Naive B cell (primary cell): ENCODE measurements around the gene AP3S2. TPM values are rescaled to one million over a fixed set of nuclear protein-coding genes. Genes with fewer than 3 reads are reported as not detected.

Source experiments
- ATAC-seq, 2 donors: fragments of 150-1000 bp; cut with Tn5 transposase; 2 replicates each; pipeline ENCODE4 v1.10.0; 2021; ENCODE audit warnings: low read depth in 2 of 2, mild to moderate bottlenecking in 2 of 2, moderate library complexity in 2 of 2
- DNase-seq: peaks from one replicate; pipeline ENCODE4 v3.0.0; 2022
- H3K27ac Mint-ChIP-seq, 6 donors: one replicate each; pipeline ENCODE4 v1.8.0; 2020 to 2022; ENCODE audit warnings: mild to moderate bottlenecking in 6 of 6, mixed read lengths in 6 of 6, moderate library complexity in 5 of 6, inconsistent platforms in 2 of 6
- H3K27me3 Mint-ChIP-seq, 3 donors: one replicate each; pipeline ENCODE4 v1.8.0; 2021 to 2022; ENCODE audit warnings: mixed read lengths in 3 of 3, mild to moderate bottlenecking in 1 of 3
- H3K36me3 Mint-ChIP-seq, 2 donors: one replicate each; pipeline ENCODE4 v1.8.0; 2020 to 2022; ENCODE audit warnings: mixed read lengths in 2 of 2, inconsistent platforms in 1 of 2, mild to moderate bottlenecking in 1 of 2
- H3K4me1 Mint-ChIP-seq, 3 donors: one replicate each; pipeline ENCODE4 v1.8.0; 2020 to 2022; ENCODE audit warnings: mixed read lengths in 3 of 3, inconsistent platforms in 1 of 3, mild to moderate bottlenecking in 1 of 3, moderate library complexity in 1 of 3
- H3K4me3 Mint-ChIP-seq, 8 donors: one replicate each; pipeline ENCODE4 v1.8.0; 2020 to 2022; ENCODE audit warnings: mild to moderate bottlenecking in 8 of 8, mixed read lengths in 8 of 8, moderate library complexity in 8 of 8, inconsistent platforms in 2 of 8
- H3K9me3 Mint-ChIP-seq, 7 donors: one replicate each; pipeline ENCODE4 v1.8.0; 2020 to 2022; ENCODE audit warnings: mixed read lengths in 7 of 7, mild to moderate bottlenecking in 5 of 7, inconsistent platforms in 2 of 7, moderate library complexity in 1 of 7
- polyA plus RNA-seq, 6 donors: library from polyadenylated mRNA; unstranded; fragments of 300-500 nt; fragmentation: Illumina TruSeq; gene quantifications; one replicate each; pipeline ENCODE4 v1.2.3, GENCODE V29; 2021; ENCODE audit warnings: low read depth in 6 of 6

Gene AP3S2
- polyA plus RNA-seq, 6 donors from 2014 or later = 19.3 to 40.9 (median 35.9) TPM

GRCh38 chr15:89833966-89834365, 59.8 kb downstream of the AP3S2 start:
- no peak for DNase-seq
- no peak overlapping the region for H3K27ac Mint-ChIP-seq
- peaks cover 4 to 36% of the 10 kb centered on the region in 2 donors for H3K36me3 Mint-ChIP-seq
- ATAC-seq = no peak
- no peak overlapping the region for H3K4me3 Mint-ChIP-seq
- H3K27me3 Mint-ChIP-seq = no peaks in the 10 kb centered on the region
- H3K4me1 Mint-ChIP-seq = peaks cover 2 to 5% (median 4%) of the 10 kb centered on the region in 3 donors
- no peaks in the 10 kb centered on the region for H3K9me3 Mint-ChIP-seq

- Mint-ChIP-seq H3K4me1 (peaks cover 6 to 10% (median 9%) of the 10 kb centered on the region in 3 donors), H3K9me3 (no peaks in the 10 kb centered on the region), H3K4me3 (no peak overlapping the region), H3K36me3 (peaks cover 4 to 23% of the 10 kb centered on the region in 2 donors), H3K27me3 (no peaks in the 10 kb centered on the region), H3K27ac (no peak overlapping the region)
- ATAC-seq (no peak), DNase-seq (no peak)
Measured at GRCh38 chr15:89830639-89831038, 63.2 kb downstream of the AP3S2 start.

DNA sequence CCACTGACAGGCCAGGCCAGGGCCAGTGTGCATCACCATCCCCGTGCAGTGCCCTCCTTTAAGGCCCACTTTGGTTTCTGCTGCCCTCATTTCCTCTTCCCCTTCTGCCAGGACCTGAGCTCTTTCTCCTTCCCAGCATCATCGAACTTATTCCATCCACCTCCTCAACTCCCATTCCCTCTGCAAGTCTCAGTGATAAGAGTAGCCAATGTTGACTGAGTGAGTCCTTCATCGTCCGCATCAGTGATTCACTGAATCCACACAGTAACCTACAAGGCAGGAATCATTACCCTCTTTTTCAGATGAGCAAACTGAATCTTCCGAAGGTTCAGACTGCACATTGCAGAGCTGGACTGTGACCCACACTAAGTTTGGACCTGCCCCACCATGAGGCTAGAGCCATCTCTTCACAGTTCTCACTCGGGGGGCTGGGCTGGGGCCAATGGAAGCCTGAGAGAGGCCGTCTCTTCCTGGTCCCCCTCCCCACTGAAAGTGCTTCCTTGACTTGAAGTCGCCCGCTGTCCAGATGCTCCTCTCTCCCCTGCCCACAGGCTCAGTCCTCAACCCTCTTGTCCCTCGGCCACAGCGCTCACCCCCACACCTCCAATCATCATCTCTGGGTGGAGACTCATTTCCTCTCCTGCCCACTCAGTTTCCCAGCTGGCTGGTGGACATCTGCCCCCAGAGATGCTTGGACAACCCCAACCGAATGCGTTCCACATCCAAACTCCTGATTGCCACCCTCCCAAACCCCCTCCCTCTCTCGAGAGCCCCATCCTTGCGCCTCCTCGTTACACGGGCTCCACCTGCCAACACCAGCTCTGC, 64.0 kb downstream of the AP3S2 start:
- H3K36me3 Mint-ChIP-seq = peaks cover 4 to 15% of the 10 kb centered on the region in 2 donors
- ATAC-seq = no peak
- peak overlapping the region in 2 of 6 donors; percentile 54 to 60 for H3K27ac Mint-ChIP-seq
- no peak for DNase-seq
- peaks cover 0 to 5% (median 0%) of the 10 kb centered on the region in 3 donors for H3K27me3 Mint-ChIP-seq
- H3K4me1 Mint-ChIP-seq = peaks cover 14 to 17% (median 17%) of the 10 kb centered on the region in 3 donors
- peak overlapping the region in 1 of 8 donors; percentile 24 for H3K4me3 Mint-ChIP-seq
- no peaks in the 10 kb centered on the region for H3K9me3 Mint-ChIP-seq

GRCh38 chr15:89829161-89829560, 64.6 kb downstream of the AP3S2 start:
- H3K36me3 Mint-ChIP-seq = peaks cover 4 to 11% of the 10 kb centered on the region in 2 donors
- DNase-seq (no peak), ATAC-seq (no peak)
- peaks cover 14 to 17% (median 17%) of the 10 kb centered on the region in 3 donors for H3K4me1 Mint-ChIP-seq
- H3K9me3 Mint-ChIP-seq = no peaks in the 10 kb centered on the region
- H3K27me3 Mint-ChIP-seq = peaks cover 0 to 5% (median under 1%) of the 10 kb centered on the region in 3 donors
- no peak overlapping the region for H3K27ac Mint-ChIP-seq
- peak overlapping the region in 1 of 8 donors; percentile 24 for H3K4me3 Mint-ChIP-seq

DNA sequence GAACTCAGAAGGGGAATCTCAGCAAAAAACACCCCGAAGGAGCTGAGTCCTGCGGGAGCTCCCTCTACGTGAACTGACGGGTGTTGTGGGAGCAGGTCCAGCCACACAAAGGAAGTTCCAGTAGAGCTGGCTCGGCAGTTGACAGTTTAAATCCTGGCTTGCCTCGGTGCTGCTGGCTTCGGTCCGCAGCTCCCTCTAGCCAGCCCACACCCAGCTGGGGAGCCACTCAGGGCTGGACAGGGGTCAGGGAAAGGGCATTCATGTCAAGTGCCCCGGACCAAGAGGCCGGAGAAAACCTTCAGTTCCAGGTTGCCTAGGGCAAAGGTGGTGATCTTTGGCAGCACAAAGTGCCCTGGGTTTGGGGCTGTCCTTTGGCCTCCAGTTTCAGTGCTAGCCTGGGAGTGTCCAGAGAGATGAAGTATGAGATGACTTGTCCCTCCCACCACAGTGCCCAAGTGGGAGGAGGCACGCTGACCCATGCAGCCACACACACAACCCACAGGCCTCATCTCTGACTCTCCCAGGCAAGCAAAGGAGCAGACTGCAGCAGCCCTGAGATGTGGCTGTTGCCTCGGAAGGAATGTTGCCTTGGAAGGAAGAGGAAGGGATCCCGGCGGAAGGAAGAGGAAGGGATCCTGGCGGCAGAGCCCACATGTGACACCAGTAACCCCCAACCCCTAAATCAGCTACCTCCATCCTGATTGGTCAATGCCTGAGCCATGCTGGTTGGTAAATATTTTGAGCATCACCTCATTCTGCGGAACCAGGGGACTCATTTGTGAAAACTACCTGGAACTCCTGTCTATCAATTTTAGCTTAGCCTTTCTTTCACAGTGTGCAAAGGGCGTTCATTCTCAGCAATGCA, 65.3 kb downstream of the AP3S2 start:
- H3K27ac Mint-ChIP-seq = peak overlapping the region in 1 of 6 donors; percentile 11
- H3K27me3 Mint-ChIP-seq = peaks cover 0 to 7% (median 5%) of the 10 kb centered on the region in 3 donors
- H3K9me3 Mint-ChIP-seq = no peaks in the 10 kb centered on the region
- ATAC-seq (no peak), DNase-seq (no peak)
- H3K4me1 Mint-ChIP-seq = peaks cover 14 to 17% (median 17%) of the 10 kb centered on the region in 3 donors
- no peak overlapping the region for H3K4me3 Mint-ChIP-seq
- H3K36me3 Mint-ChIP-seq = peaks cover 0 to 5% of the 10 kb centered on the region in 2 donors

DNA sequence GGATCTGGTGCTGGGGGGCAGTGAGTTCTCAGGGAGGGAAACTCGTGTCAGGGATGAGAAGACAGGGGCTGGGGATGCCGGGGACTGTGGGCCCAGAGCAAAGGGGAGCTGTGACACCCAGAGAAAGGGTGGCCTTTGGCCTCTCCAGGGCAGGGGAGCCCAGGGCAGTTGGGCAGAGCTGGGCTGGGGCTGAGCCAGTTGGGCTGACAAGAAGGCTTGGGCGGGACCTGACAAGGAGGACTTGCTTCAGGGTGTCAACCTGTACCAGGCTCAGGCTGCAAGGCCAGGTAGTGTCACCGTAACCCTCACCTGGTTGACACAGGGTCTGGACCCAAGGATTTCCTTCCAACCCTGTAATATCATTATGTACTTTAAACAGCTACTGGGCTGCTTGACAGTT, 66.0 kb downstream of the AP3S2 start:
- Mint-ChIP-seq H3K27me3 (peaks cover 1 to 7% (median 5%) of the 10 kb centered on the region in 3 donors), H3K9me3 (no peaks in the 10 kb centered on the region), H3K27ac (peak overlapping the region in 2 of 6 donors; percentile 11 to 76), H3K4me3 (no peak overlapping the region), H3K36me3 (no peaks in the 10 kb centered on the region), H3K4me1 (peaks cover 14 to 17% (median 17%) of the 10 kb centered on the region in 3 donors)
- ATAC-seq (no peak), DNase-seq (no peak)

DNA sequence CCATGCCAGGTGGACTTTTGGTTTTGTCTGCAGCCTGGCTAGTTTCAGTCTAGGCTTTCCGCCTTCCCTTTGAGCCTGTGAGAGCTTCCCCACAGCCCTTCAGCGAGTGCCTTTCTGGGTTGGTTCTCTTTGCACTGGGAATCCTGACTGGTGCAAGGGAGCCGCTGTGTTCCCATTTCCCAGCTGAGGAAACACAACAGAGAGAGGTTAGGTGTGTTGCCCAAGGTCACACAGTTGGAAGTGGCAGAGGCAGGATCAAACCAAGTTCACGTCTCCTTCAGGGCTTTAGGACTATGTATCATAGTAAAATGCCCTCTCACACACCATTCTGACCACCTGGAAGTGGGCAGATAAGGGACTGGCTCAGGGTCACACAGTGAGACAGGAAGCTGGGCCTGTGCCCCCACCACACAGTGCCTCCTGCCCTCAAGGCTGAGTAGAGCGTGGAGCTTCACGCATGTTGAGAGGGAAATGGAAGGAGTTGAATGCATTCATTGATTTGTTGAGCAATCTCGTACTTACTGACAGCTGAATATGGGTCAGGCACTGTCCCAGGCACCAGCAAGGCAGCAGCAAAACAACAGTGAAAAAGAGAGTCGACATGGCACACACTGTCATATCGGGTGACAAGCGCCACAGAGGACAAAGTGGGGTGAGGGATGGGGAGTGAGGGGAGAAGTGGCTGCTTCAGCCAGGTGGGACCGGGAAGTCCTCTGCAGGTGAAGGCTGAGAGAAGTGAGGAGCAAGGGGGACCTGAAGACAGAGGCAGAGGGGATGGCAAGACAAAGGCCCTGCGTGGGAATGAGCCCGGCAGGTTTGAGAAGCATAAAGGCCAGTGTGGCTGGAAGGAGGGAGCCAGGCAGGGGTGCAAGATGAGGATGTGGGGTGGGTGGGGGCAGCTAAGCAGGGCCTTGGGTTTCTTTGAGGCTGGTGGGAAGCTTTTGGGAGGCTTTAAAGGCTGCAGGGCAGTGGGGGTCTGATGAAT, 66.8 kb downstream of the AP3S2 start:
- no peak overlapping the region for H3K4me3 Mint-ChIP-seq
- H3K27ac Mint-ChIP-seq = peak overlapping the region in 2 of 6 donors; percentile 54 to 76
- DNase-seq (no peak), ATAC-seq (no peak)
- no peaks in the 10 kb centered on the region for H3K9me3 Mint-ChIP-seq
- H3K36me3 Mint-ChIP-seq = no peaks in the 10 kb centered on the region
- H3K27me3 Mint-ChIP-seq = peaks cover 10 to 14% (median 10%) of the 10 kb centered on the region in 3 donors
- H3K4me1 Mint-ChIP-seq = peaks cover 14 to 22% (median 17%) of the 10 kb centered on the region in 3 donors

DNA sequence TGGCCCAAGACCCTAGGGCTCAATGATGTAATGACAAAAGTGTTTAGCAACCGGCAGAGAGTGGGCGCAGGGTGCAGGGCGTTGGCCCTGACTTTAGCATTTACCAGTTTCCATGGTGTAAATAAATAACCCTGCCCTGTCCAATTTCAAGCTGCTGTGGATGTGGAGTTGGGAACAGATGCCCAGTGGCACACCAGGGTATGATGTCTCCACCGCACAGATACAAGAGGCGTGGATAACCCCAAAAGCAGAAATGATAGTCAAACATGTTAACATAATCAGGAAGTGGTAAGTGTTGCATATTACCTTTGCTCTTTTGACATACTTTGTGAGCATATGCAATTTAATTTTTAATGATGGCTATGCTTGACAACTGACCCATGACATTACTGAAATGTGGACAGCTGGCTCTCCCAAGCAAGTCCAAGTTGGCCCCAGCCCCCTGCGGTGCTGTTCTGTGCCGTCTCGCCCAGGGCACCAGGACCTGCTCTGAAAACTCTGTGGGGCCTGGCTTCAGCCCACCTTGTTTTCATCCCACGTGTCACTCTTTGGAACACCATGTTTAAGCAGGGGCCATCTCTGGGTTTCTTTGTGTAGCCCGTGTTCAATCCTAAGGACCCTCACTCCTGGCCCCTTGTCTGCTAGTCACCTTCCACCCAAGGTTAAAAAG, 68.4 kb downstream of the AP3S2 start:
- Mint-ChIP-seq H3K4me3 (no peak overlapping the region), H3K4me1 (peaks cover 13 to 22% (median 16%) of the 10 kb centered on the region in 3 donors), H3K27me3 (peaks cover 12 to 27% (median 23%) of the 10 kb centered on the region in 3 donors), H3K9me3 (no peaks in the 10 kb centered on the region), H3K27ac (peak overlapping the region in 3 of 6 donors; percentile 27 to 71 (median 35)), H3K36me3 (no peaks in the 10 kb centered on the region)
- no peak for DNase-seq
- ATAC-seq = peak; percentile 70 to 83

DNA sequence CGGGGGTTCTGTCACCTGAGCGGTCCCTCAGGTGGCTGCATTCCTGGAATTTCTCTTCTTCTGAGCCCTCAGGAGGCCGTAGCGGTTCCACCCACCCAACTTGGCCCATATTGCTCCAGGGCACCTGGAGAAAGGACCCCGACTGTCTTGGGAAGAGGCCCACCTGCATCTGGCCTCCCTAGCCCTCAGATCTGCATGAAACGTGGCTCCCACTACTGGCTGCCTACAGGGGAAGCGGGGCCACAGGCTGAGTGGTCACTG, 69.3 kb downstream of the AP3S2 start:
- Mint-ChIP-seq H3K4me3 (no peak overlapping the region), H3K27me3 (peaks cover 12 to 28% (median 23%) of the 10 kb centered on the region in 3 donors), H3K4me1 (peaks cover 10 to 22% (median 13%) of the 10 kb centered on the region in 3 donors), H3K9me3 (no peaks in the 10 kb centered on the region), H3K36me3 (no peaks in the 10 kb centered on the region), H3K27ac (no peak overlapping the region)
- DNase-seq (no peak), ATAC-seq (no peak)

GRCh38 chr15:89823836-89824606, 69.8 kb downstream of the AP3S2 start:
- Mint-ChIP-seq H3K27me3 (peaks cover 12 to 28% (median 23%) of the 10 kb centered on the region in 3 donors), H3K4me1 (peaks cover 10 to 22% (median 13%) of the 10 kb centered on the region in 3 donors), H3K36me3 (no peaks in the 10 kb centered on the region), H3K9me3 (no peaks in the 10 kb centered on the region), H3K4me3 (no peak overlapping the region), H3K27ac (peak overlapping the region in 2 of 6 donors; percentile 45 to 59)
- DNase-seq (no peak), ATAC-seq (no peak)

DNA sequence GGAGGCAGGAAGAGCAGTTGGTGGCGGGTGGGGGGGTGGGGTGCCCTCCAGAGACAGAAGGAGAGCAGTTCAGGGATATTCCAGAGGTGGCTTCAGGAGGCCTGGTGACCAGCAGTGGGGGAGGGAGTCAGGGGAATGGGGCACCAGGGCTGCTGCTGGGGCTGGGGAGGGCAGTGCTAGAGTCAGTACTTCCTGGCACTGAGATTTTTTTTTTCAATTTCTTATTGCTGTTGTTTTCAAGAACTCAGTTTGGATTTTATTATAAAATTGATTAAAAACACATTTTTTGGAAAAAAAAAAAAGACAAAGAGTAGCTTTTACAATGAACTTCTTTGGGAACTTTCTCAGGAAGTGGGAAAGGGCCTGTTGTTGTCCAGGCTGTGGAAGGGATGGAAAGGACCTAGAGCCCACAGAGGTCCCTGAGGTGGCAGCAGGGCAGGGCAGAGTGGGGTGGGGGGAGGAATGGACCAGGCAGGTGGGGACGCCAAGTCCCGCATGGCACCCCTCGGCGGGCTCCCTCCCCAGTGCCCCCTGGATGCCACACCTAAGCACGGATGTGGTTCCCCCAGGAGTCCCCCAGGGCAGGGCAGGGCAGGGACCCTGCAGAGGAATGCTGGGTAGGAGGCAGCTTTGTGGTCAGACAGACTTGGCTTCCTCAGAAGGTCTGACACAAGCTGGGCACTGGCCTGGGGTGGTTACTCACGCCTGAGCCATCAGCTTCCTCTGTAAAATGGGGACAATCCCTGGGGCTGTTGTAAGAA, 70.7 kb downstream of the AP3S2 start:
- H3K4me1 Mint-ChIP-seq = peaks cover 10 to 22% (median 13%) of the 10 kb centered on the region in 3 donors
- H3K36me3 Mint-ChIP-seq = no peaks in the 10 kb centered on the region
- H3K27me3 Mint-ChIP-seq = peaks cover 15 to 30% (median 25%) of the 10 kb centered on the region in 3 donors
- no peak overlapping the region for H3K4me3 Mint-ChIP-seq
- H3K9me3 Mint-ChIP-seq = no peaks in the 10 kb centered on the region
- no peak for ATAC-seq
- no peak for DNase-seq
- H3K27ac Mint-ChIP-seq = no peak overlapping the region
